Choroid plexus epithelial cell (primary cell): ENCODE results near the gene PLCG2.

ENCODE experiments used
- DNase-seq: peaks from one replicate; pipeline ENCODE4 v3.0.0-alpha.2; 2010; ENCODE audit warnings: low read depth
- H3K4me3 ChIP-seq: 2 replicates; pipeline ENCODE4 v1.5.1; 2011; ENCODE audit warnings: low read depth, mild to moderate bottlenecking, control low read depth, low read length, moderate library complexity
- CTCF ChIP-seq: conservative IDR thresholded peaks from 2 replicates; pipeline ENCODE4 v1.5.1; 2011; ENCODE audit warnings: low read depth, mild to moderate bottlenecking, control low read depth, inconsistent platforms, low read length, moderate library complexity

PLCG2 gene

GRCh38 chr16:81816351-81816750 is 37.3 kb downstream of the PLCG2 start:
- TF ChIP-seq CTCF: no peak
- H3K4me3 ChIP-seq: no peak overlapping the region
- DNase-seq: no peak

GRCh38 chr16:81816793-81817210 is 37.7 kb downstream of the PLCG2 start:
- no peak for TF ChIP-seq CTCF
- no peak for DNase-seq
- H3K4me3 ChIP-seq: no peak overlapping the region

GRCh38 chr16:81817296-81817695 is 38.2 kb downstream of the PLCG2 start:
- H3K4me3 ChIP-seq: no peak overlapping the region
- TF ChIP-seq CTCF: no peak

GRCh38 chr16:81817789-81818567 is 38.9 kb downstream of the PLCG2 start:
- TF ChIP-seq CTCF: no peak
- no peak for DNase-seq
- H3K4me3 ChIP-seq: no peak overlapping the region

More at GRCh38 chr16:81817296-81817695, 38.2 kb downstream of the PLCG2 start:
- DNase-seq: no peak

GRCh38 chr16:81818568-81818896 is 39.4 kb downstream of the PLCG2 start:
- DNase-seq: no peak
- H3K4me3 ChIP-seq: no peak overlapping the region
- no peak for TF ChIP-seq CTCF

GRCh38 chr16:81818905-81819304 is 39.8 kb downstream of the PLCG2 start:
- H3K4me3 ChIP-seq: no peak overlapping the region
- DNase-seq: no peak
- no peak for TF ChIP-seq CTCF

GRCh38 chr16:81821436-81822128 is 42.5 kb downstream of the PLCG2 start:
- DNase-seq: peak; percentile 64
- no peak for TF ChIP-seq CTCF
- H3K4me3 ChIP-seq: no peak overlapping the region
